H1 (cell line): ENCODE measurements around the gene RNF175. TPM values are rescaled to one million over a fixed set of nuclear protein-coding genes. Genes with fewer than 3 reads are reported as not detected.

Experiments
- CTCF ChIA-PET: fragments of 300-600 bp; sonication (Branson Sonifier 250); formaldehyde crosslinking; loops from one replicate; lab custom pipeline; 2021; ENCODE audit not compliant: partially characterized antibody; lab: Charles Lee
- POLR2A ChIA-PET: fragments of 300-600 bp; sonication (Branson Sonifier 250); formaldehyde crosslinking; loops from one replicate; lab custom pipeline; 2021; ENCODE audit warnings: inconsistent platforms; ENCODE audit not compliant: partially characterized antibody; lab: Charles Lee
- DNase-seq, 2 experiments: peaks; one replicate each; pipeline versions ENCODE4 v3.0.0 to v3.0.0-alpha.2; 2010 to 2022; ENCODE audit warnings: low spot score in 2 of 2, low read depth in 1 of 2, mixed read lengths in 1 of 2
- FAIRE-seq: peaks from 2 replicates; lab custom pipeline; 2011; peaks lifted over from hg19 to GRCh38; lab: Jason Lieb, UNC
- H2AFZ ChIP-seq: 2 replicates; pipeline ENCODE4 v1.8.1; 2012; ENCODE audit warnings: low read length, inconsistent platforms
- H2AK5ac ChIP-seq: 2 replicates; pipeline ENCODE4 v1.6.1; 2013; ENCODE audit warnings: low read depth, low read length
- H2BK120ac ChIP-seq: replicated peaks from 2 replicates; pipeline ENCODE3; 2013; ENCODE audit warnings: low read depth, low read length, inconsistent platforms
- H2BK12ac ChIP-seq: 2 replicates; pipeline ENCODE4 v1.6.1; 2013; ENCODE audit warnings: low read depth, low read length
- H2BK15ac ChIP-seq: 2 replicates; pipeline ENCODE4 v1.6.1; 2013; ENCODE audit warnings: low read length
- H2BK20ac ChIP-seq: 2 replicates; pipeline ENCODE4 v1.6.1; 2013; ENCODE audit warnings: low read length
- H2BK5ac ChIP-seq: 2 replicates; pipeline ENCODE4 v1.6.1; 2013; ENCODE audit warnings: low read depth, low read length
- H3K14ac ChIP-seq: 2 replicates; pipeline ENCODE4 v1.6.1; 2013; ENCODE audit warnings: inconsistent platforms; ENCODE audit not compliant: insufficient read length
- H3K18ac ChIP-seq: 2 replicates; pipeline ENCODE4 v1.6.1; 2013; ENCODE audit warnings: low read length; ENCODE audit errors: extremely low read depth
- H3K23ac ChIP-seq: 2 replicates; pipeline ENCODE4 v1.6.1; 2013; ENCODE audit warnings: inconsistent platforms; ENCODE audit not compliant: insufficient read length
- H3K23me2 ChIP-seq: 2 replicates; pipeline ENCODE4 v1.6.1; 2013; ENCODE audit warnings: low read depth, low read length
- H3K27ac ChIP-seq: 2 replicates; pipeline ENCODE4 v1.6.1; 2011; ENCODE audit warnings: low read depth, low read length, inconsistent platforms
- H3K27me3 ChIP-seq, 4 experiments: replicated peaks in 1 of 4; 1 replicate in 1 of 4; 2 replicates in 3 of 4; pipeline versions ENCODE4 v1.6.1 to v1.8.1; 2011 to 2013; ENCODE audit warnings: low read length in 3 of 4, mild to moderate bottlenecking in 3 of 4, inconsistent platforms in 2 of 4, mixed read lengths in 2 of 4, moderate library complexity in 1 of 4; ENCODE audit not compliant: control insufficient read depth in 3 of 4, insufficient read depth in 3 of 4; ENCODE audit errors: extremely low read depth in 1 of 4
- H3K36me3 ChIP-seq, 4 experiments: 2 replicates each; pipeline versions ENCODE4 v1.6.1 to v1.8.1; 2011 to 2013; ENCODE audit warnings: mild to moderate bottlenecking in 4 of 4, low read length in 3 of 4, moderate library complexity in 2 of 4, control low read depth in 1 of 4, inconsistent platforms in 1 of 4; ENCODE audit not compliant: insufficient read depth in 4 of 4, control insufficient read depth in 2 of 4
- H3K4ac ChIP-seq: replicated peaks from 2 replicates; pipeline ENCODE3; 2013; ENCODE audit warnings: low read length, low read depth, mixed read lengths, inconsistent platforms; ENCODE audit not compliant: insufficient read length
- H3K4me1 ChIP-seq, 4 experiments: replicated peaks in 1 of 4; 1 replicate in 1 of 4; 2 replicates in 3 of 4; pipeline versions ENCODE4 v1.6.1 to v1.8.1; 2011 to 2013; ENCODE audit warnings: low read length in 3 of 4, inconsistent platforms in 2 of 4, mixed read lengths in 1 of 4; ENCODE audit not compliant: insufficient read depth in 4 of 4, control insufficient read depth in 3 of 4
- H3K4me2 ChIP-seq, 2 experiments: 2 replicates each; pipeline versions ENCODE4 v1.6.1 to v1.8.1; 2011 to 2013; ENCODE audit warnings: low read depth in 2 of 2, low read length in 2 of 2, control low read depth in 1 of 2, inconsistent platforms in 1 of 2, mild to moderate bottlenecking in 1 of 2; ENCODE audit not compliant: insufficient read depth in 1 of 2
- H3K4me3 ChIP-seq, 4 experiments: fragments of 200-600, 300-600 bp in 1 of 4; sonication (generic), shearing (Covaris generic), sonication (Bioruptor Twin) in 1 of 4; 2 replicates each; pipeline versions ENCODE4 v1.5.1 to v1.8.1; 2011 to 2016; ENCODE audit warnings: low read length in 4 of 4, low read depth in 3 of 4, control low read depth in 2 of 4, inconsistent platforms in 2 of 4, mild to moderate bottlenecking in 2 of 4, mixed read lengths in 1 of 4, moderate library complexity in 1 of 4; ENCODE audit not compliant: insufficient read depth in 2 of 4; ENCODE audit errors: extremely low read depth in 1 of 4
- H3K56ac ChIP-seq: replicated peaks from 2 replicates; pipeline ENCODE3; 2013; ENCODE audit warnings: low read depth, mild to moderate bottlenecking, mixed read lengths, low read length, inconsistent platforms; ENCODE audit not compliant: insufficient read length
- H3K79me1 ChIP-seq: 2 replicates; pipeline ENCODE4 v1.6.1; 2013; ENCODE audit warnings: low read depth, low read length, control low read depth
- H3K79me2 ChIP-seq, 2 experiments: 2 replicates each; pipeline versions ENCODE4 v1.6.1 to v1.8.1; 2012 to 2013; ENCODE audit warnings: low read length in 2 of 2, mild to moderate bottlenecking in 2 of 2, inconsistent platforms in 1 of 2; ENCODE audit not compliant: insufficient read depth in 2 of 2, control insufficient read depth in 1 of 2
- H3K9ac ChIP-seq, 4 experiments: replicated peaks in 1 of 4; 1 replicate in 1 of 4; 2 replicates in 3 of 4; pipeline versions ENCODE4 v1.6.1 to v1.8.1; 2011 to 2013; ENCODE audit warnings: low read depth in 3 of 4, low read length in 3 of 4, control low read depth in 2 of 4, mild to moderate bottlenecking in 2 of 4, moderate library complexity in 2 of 4, inconsistent platforms in 1 of 4; ENCODE audit errors: extremely low read depth in 1 of 4
- H3K9me3 ChIP-seq, 2 experiments: 2 replicates each; pipeline versions ENCODE4 v1.6.1 to v1.8.1; 2012 to 2013; ENCODE audit warnings: mild to moderate bottlenecking in 2 of 2, moderate library complexity in 2 of 2, control low read depth in 1 of 2, inconsistent platforms in 1 of 2, low read depth in 1 of 2, low read length in 1 of 2, mixed read lengths in 1 of 2; ENCODE audit not compliant: insufficient read depth in 2 of 2
- H4K20me1 ChIP-seq, 2 experiments: replicated peaks in 1 of 2; 2 replicates each; pipeline versions ENCODE3 to v1.8.1; 2011 to 2013; ENCODE audit warnings: inconsistent platforms in 2 of 2, low read length in 2 of 2, mild to moderate bottlenecking in 1 of 2; ENCODE audit not compliant: insufficient read depth in 2 of 2, control insufficient read depth in 1 of 2
- H4K5ac ChIP-seq: 2 replicates; pipeline ENCODE4 v1.6.1; 2013; ENCODE audit warnings: low read length, low read depth, mixed read lengths, inconsistent platforms; ENCODE audit not compliant: insufficient read length
- H4K8ac ChIP-seq: 2 replicates; pipeline ENCODE4 v1.8.0; 2013; ENCODE audit warnings: mild to moderate bottlenecking, moderate library complexity, low read length, inconsistent platforms; ENCODE audit not compliant: insufficient read depth; ENCODE audit errors: extremely low read depth
- H4K91ac ChIP-seq: replicated peaks from 2 replicates; pipeline ENCODE3; 2013; ENCODE audit warnings: low read length, mixed read lengths, inconsistent platforms; ENCODE audit not compliant: insufficient read length
- ATF3 ChIP-seq: IDR thresholded peaks from 2 replicates; pipeline ENCODE4 v1.6.1; 2011; ENCODE audit warnings: low read depth, mild to moderate bottlenecking, low read length; ENCODE audit not compliant: insufficient read depth
- CEBPB ChIP-seq: IDR thresholded peaks from 2 replicates; pipeline ENCODE4 v1.6.1; 2012; ENCODE audit warnings: low read depth, low read length
- EGR1 ChIP-seq: IDR thresholded peaks from 2 replicates; pipeline ENCODE4 v1.6.1; 2011; ENCODE audit warnings: low read depth, low read length, borderline replicate concordance
- EZH2 ChIP-seq: fragments of 200-600 bp; sonication (generic); IDR thresholded peaks from 2 replicates; pipeline ENCODE4 v1.7.1; 2012; ENCODE audit warnings: low read depth, mild to moderate bottlenecking, moderate library complexity, low read length, inconsistent platforms; ENCODE audit not compliant: severe bottlenecking
- FOSL1 ChIP-seq: IDR thresholded peaks from 2 replicates; pipeline ENCODE4 v1.6.1; 2011; ENCODE audit warnings: mild to moderate bottlenecking, low read depth, low read length, moderate library complexity; ENCODE audit not compliant: insufficient read depth
- KDM1A ChIP-seq: fragments of 200-600, 300-600 bp; sonication (generic); IDR thresholded peaks from 2 replicates; pipeline ENCODE4 v1.7.1; 2016; ENCODE audit warnings: mild to moderate bottlenecking, low read length, borderline replicate concordance
- POU5F1 ChIP-seq: IDR thresholded peaks from 2 replicates; pipeline ENCODE4 v1.6.1; 2011; ENCODE audit warnings: low read depth, mild to moderate bottlenecking, low read length, moderate library complexity
- TAF7 ChIP-seq: optimal IDR thresholded peaks from 2 replicates; pipeline ENCODE3; 2011; ENCODE audit warnings: low read depth, mild to moderate bottlenecking, inconsistent platforms, low read length, moderate library complexity, borderline replicate concordance
- TBP ChIP-seq: IDR thresholded peaks from 2 replicates; pipeline ENCODE4 v1.6.1; 2011; ENCODE audit warnings: low read depth, low read length, improper control_type of control experiment
- TCF12 ChIP-seq: IDR thresholded peaks from 2 replicates; pipeline ENCODE4 v1.6.1; 2011; ENCODE audit warnings: low read depth, mild to moderate bottlenecking, low read length
- TEAD4 ChIP-seq: IDR thresholded peaks from 2 replicates; pipeline ENCODE4 v1.6.1; 2012; ENCODE audit warnings: low read depth, low read length, inconsistent platforms, mixed read lengths
- WGBS, 2 experiments: shearing (Covaris generic) in 1 of 2; methylation state at CpG; one replicate each; pipeline versions ENCODE4 v1.1.6 to v1.1.7; 2013 to 2015; ENCODE audit warnings: low lambda C conversion rate in 2 of 2, mixed read lengths in 2 of 2, inconsistent platforms in 1 of 2, low coverage in 1 of 2, missing lambda C conversion rate in 1 of 2; ENCODE audit not compliant: insufficient replicate concordance in 2 of 2, insufficient coverage in 1 of 2, insufficient read length in 1 of 2; ENCODE audit errors: extremely low coverage in 1 of 2, missing lambda C conversion rate in 1 of 2; 5-methylcytosine and 5-hydroxymethylcytosine counted together
- polyA plus RNA-seq, 7 experiments: library from polyadenylated mRNA; depleted of rRNA in 3 of 7; stranded (reverse) in 5 of 7; unstranded in 2 of 7; fragments of >200 nt in 5 of 7; fragments of 200-250 nt in 2 of 7; gene quantifications; 1 replicate in 5 of 7; 2 replicates in 1 of 7; 4 replicates in 1 of 7; pipeline versions ENCODE4 v1.2.1 to v1.2.3, GENCODE V29; 2011 to 2013; ENCODE audit warnings: missing spikeins in 2 of 7, mixed read lengths in 2 of 7
- total RNA-seq: library from RNA; stranded (reverse); fragmentation: NEBNext Ultra II Directional; extraction: Animal tissue kit (Norgen Biotek cat#: 25700); gene quantifications from 2 replicates; pipeline ENCODE4 v1.2.1, GENCODE V29; 2021

Gene RNF175
- total and polyA plus RNA-seq, 2 of the 8 experiments (the other 6 are each of a cell fraction or from before 2014, with no cell fraction given), result 7.9 to 9.8 TPM

GRCh38 chr4:153792618-153793247, 32.9 kb upstream of the RNF175 start:
- no peak overlapping the region for H3K27ac ChIP-seq
- TF ChIP-seq FOSL1 (no peak), CEBPB (no peak), POU5F1 (no peak), ATF3 (no peak), KDM1A (no peak), TCF12 (no peak), TEAD4 (no peak), EGR1 (no peak), EZH2 (no peak), TAF7 (no peak), TBP (peak; percentile 50; the same call in 1 of the 2 replicates)

More at GRCh38 chr4:153792618-153793247, 32.9 kb upstream of the RNF175 start:
- Histone ChIP-seq H2BK12ac (peak overlapping the region; percentile 91; the same call in 1 of the 2 replicates), H3K4ac (no peak overlapping the region), H4K20me1 (peaks cover 0 to 4% of the 10 kb centered on the region in 2 experiments), H3K56ac (no peak overlapping the region), H2BK5ac (peak overlapping the region; percentile 90; the same call in 1 of the 2 replicates), H2AK5ac (no peak overlapping the region; the same call in 1 of the 2 replicates), H2BK120ac (no peak overlapping the region), H3K27me3 (peaks cover 0 to 11% (median 8%) of the 10 kb centered on the region in 4 experiments; a peak in 5 of 7 replicates), H3K79me2 (peaks cover 10 to 11% of the 10 kb centered on the region in 2 experiments), H3K4me2 (peak overlapping the region; percentile 85 to 96), H4K5ac (no peak overlapping the region), H3K23me2 (peaks cover 29% of the 10 kb centered on the region), H2AFZ (peak overlapping the region; percentile 64; the same call in 1 of the 2 replicates), H3K36me3 (no peaks in the 10 kb centered on the region), H3K14ac (no peak overlapping the region), H3K18ac (peak overlapping the region; percentile 89), H3K79me1 (0 out of 2 replicates have a peak, but pooled peaks cover under 1% of the 10 kb centered on the region), H3K4me3 (peak overlapping the region; percentile 59 to 94 (median 78)), H4K8ac (peak overlapping the region; percentile 87; the same call in 1 of the 2 replicates), H4K91ac (peak overlapping the region; percentile 32), H3K9me3 (no peaks in the 10 kb centered on the region), H3K4me1 (peaks cover 0 to 18% (median 12%) of the 10 kb centered on the region in 4 experiments; a peak in 6 of 7 replicates), H2BK20ac (peak overlapping the region; percentile 83; the same call in 1 of the 2 replicates), H3K9ac (peak overlapping the region in 3 of 4 experiments; percentile 75 to 82 (median 78); a peak in 6 of 7 replicates), H3K23ac (no peak overlapping the region), H2BK15ac (peak overlapping the region; percentile 67; the same call in 1 of the 2 replicates)
- 8% methylated on average over 27 of the region's 39 CpGs; no CpG with 5 or more reads in 1 of the 2 experiments for WGBS, 2 experiments
- FAIRE-seq (no peak), DNase-seq (no peak)
- ChIA-PET CTCF (interaction anchor here (0.7 to 9.5 kb wide), 40 partner anchors 10 to 715 kb away, joined by 3 to 117 read pairs (median 4); no protein-coding TSS in a partner anchor), POLR2A (interaction anchor here (0.6 to 5.1 kb wide), 9 partner anchors 9 to 556 kb away, joined by 3 to 77 read pairs (median 6); no protein-coding TSS in a partner anchor)
